GM18951 (cell line): ENCODE measurements around the gene MBP.

ENCODE experiments used
- POLR2A ChIP-seq: IDR thresholded peaks from 4 replicates; pipeline ENCODE4 v1.6.1; 2011; ENCODE audit warnings: mild to moderate bottlenecking; ENCODE audit not compliant: insufficient read length, insufficient read depth; ENCODE audit errors: extremely low read depth
- in situ Hi-C: fragments of 300-500 bp; cut with MboI; formaldehyde crosslinking; loops from one replicate; pipeline ENCODE4 v1.12.0; 2022; ENCODE audit warnings: low sequenced_read_pairs, mixed read lengths, inconsistent platforms; ENCODE audit not compliant: unreplicated experiment

The MBP gene

GRCh38 chr18:77134611-77135010 lies 2.0 kb upstream of the MBP start:
- in situ Hi-C loops: no loop called here
- no peak for TF ChIP-seq POLR2A

GRCh38 chr18:77133835-77134496 lies 1.4 kb upstream of the MBP start:
- no peak for TF ChIP-seq POLR2A
- in situ Hi-C loops: no loop called here

DNA sequence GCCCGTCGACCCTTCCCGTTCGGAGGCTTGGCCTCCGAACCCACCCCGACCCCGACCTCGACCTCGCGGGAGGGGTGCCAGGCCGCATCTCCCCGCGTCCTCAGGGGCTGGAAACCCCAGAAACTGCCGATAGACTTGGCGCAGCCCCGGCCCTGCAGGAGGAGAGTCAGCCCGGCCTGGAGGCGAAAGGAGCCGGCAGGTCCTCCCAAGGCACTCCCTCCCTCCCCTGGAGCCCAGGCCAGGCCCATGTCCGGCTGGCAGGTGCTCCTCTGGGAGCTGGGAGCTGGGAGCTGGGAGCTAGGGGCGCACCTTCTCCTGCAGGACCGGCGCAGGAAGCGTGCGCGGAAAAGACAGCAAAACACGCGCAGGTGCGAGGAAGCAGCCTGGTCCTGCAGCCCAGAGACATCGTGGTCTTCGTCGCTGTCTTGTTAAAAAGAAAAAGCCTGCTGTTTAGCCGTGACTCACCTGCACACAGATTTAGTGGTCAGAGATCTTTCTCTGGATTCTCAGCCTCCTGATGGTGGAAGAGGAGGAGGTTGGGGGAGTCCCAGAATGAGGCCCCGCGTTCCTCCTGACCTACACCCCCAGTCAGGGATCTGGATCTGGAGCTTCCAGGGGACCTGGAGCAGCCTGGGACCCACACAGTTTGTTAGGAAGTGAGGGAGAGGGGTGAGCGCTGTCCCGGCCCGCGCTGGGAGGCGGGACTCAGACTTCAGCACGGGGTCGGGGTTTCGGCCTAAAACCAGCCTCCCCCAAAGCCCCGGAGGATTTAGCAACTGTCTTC lies 660 bp upstream of the MBP start:
- in situ Hi-C loops: no loop called here

GRCh38 chr18:77131652-77132368 lies 773 bp downstream of the MBP start:
- in situ Hi-C loops: no loop called here
- peak; percentile 60 for TF ChIP-seq POLR2A

More for the DNA sequence above, 660 bp upstream of the MBP start:
- no peak for TF ChIP-seq POLR2A

DNA sequence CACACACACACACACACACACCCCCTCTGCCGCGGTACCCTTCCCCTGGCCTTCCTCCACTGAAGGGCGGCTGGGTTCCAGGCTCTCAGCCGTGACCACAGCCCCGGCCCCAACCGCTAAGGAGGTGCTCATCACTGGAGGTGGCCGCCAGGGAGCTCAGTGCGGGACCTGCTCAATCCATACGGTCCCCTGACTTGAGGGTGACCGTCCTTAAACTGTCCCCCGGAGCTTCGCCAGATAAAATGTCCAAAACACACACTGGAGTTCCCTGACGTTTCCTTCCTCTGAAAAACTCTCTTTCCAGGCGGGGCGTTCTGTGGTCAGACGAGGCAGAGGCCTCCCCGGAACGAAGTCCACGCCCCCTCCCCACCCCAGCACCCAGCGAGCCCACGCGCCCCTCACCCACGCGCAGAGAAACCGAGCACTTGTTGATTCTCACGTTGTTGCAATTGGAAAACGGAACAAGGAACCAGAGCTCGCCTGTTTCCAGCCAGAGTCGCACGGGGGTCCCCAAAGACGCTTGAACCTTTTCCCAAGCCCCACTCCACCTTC lies 1.4 kb downstream of the MBP start:
- TF ChIP-seq POLR2A: no peak
- in situ Hi-C loops: no loop called here

DNA sequence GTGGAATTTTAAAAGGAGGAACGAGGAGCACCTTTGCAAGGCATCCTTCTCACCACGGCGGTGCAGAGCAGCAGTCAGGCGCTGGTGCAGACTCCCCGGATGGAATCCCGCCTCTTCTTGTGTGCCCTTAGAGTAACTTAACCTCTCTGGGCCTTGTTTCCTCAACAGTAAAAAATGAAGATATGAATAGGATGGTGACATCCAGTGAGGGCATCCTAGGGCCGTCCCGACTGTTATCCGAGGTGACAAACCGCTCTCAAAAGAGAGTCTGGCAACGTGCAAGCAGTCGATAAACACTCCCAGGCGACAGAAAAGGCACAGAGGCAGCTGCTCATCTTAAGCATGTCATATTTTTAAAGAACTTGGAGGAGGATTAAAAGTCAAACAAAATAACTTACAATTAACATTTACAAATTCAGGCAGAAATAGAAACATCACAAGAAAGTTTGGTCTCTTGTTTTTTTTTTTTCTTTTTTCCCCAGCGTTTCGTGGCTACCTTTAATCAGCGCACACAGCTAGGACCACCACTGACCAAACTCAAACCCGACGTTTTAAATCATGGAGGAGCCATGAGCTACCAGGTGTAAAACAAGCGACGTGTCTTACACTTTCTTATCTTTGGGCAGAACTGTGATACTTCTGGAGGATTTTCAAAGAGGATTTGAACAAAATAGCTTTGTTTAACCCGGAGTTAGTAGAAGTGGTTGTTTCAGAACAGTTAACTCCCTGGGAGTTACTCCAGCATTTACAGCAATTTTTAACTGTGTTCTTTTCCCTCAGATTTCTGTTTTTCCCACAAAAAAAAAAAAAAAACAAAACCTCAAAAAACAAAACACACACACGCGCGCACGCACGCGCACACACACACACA lies 2.1 kb downstream of the MBP start:
- no peak for TF ChIP-seq POLR2A
- in situ Hi-C loops: no loop called here

- in situ Hi-C loops: no loop called here
Measured at GRCh38 chr18:77129150-77129551, 3.4 kb downstream of the MBP start.

GRCh38 chr18:77127769-77128671 lies 4.6 kb downstream of the MBP start:
- TF ChIP-seq POLR2A: peak; percentile 48
- in situ Hi-C loops: no loop called here

More at GRCh38 chr18:77129150-77129551, 3.4 kb downstream of the MBP start:
- TF ChIP-seq POLR2A: no peak

- in situ Hi-C loops: no loop called here
Measured at GRCh38 chr18:77124452-77124922, 8.1 kb downstream of the MBP start.

DNA sequence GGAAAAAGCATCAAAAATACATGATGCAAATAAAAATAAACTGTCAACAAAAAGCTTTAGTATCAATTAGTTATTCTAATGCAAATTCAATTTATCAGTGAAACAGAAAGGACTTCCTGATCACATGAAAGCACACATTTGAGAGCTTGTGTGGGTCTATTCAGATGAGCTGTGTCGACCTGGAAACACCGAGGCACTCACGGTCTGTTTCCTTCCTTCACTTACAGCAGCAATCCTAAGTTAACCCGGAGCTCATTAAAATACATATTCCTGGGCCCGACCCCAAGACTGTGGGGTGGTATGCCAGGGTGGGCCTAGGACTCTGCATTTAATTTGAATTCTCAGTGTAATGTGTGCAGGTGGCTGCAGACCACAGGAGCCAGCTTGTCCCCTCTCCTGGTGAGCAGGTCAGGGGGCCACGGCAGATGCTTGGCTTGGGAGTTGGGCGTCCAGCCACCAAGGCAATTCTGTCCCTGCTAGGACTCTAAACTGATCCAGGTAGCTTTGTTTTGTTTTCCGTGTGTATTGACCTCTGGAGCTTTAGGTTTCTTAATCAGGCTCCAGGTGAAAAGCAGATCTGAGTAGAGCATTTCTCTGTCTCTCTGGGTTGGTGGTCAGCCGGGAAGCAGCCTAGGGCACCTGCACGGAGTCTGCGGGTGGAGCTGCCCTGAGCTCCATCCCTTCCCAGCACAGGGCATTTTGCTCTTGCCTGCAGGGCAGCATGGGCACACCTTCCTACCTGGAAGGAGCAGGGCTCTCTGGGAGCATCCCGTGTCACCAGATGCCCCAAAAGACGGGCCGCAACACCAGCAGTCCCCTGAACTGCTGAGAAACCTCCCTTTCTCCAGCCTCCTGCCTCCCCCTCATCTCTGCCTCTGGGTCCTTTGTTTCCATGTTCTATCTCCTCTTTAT lies 9.0 kb downstream of the MBP start:
- TF ChIP-seq POLR2A: no peak
- in situ Hi-C loops: no loop called here

More at GRCh38 chr18:77124452-77124922, 8.1 kb downstream of the MBP start:
- TF ChIP-seq POLR2A: peak; percentile 54
